ENCODE measurements around the gene TBX1. TPM values are rescaled to one million over a fixed set of nuclear protein-coding genes. Genes with fewer than 3 reads are reported as not detected.
A peak's percentile ranks its signal among the peaks of the same experiment; 100 is the strongest.

Gene TBX1
- not detected for total RNA-seq

- Mint-ChIP-seq H3K9me3 (no peaks in the 10 kb centered on the region), H3K4me3 (peak within 1 kb of the TSS; percentile 42), H3K27ac (no peak within 1 kb of the TSS), H3K27me3 (peaks cover 68% of the 10 kb centered on the region), H3K36me3 (peaks cover 2% of the 10 kb centered on the region), H3K4me1 (ENCODE audit: low read depth) (peaks cover 29% of the 10 kb centered on the region)
- DNase-seq, result no peak
- POLR2A ChIA-PET, result no interaction called here
- CTCF ChIA-PET, result interaction anchor here (0.6 kb wide), 1 partner anchor 30 kb away, joined by 3 read pairs; no protein-coding TSS in a partner anchor
- intact Hi-C loops (cut with micrococcal nuclease), result no loop called here
These were observed at the start of gene TBX1 for GRCh38 chr22:19760058-19760950. TSS of gene TBX1 (plus strand) at chr22:19760778. CDS start at chr22:19760844, 66 bp downstream.

- Mint-ChIP-seq H3K27me3 (peaks cover 13% of the 10 kb centered on the region), H3K4me1 (ENCODE audit: low read depth) (peaks cover 4% of the 10 kb centered on the region), H3K36me3 (no peaks in the 10 kb centered on the region), H3K27ac (no peak overlapping the region), H3K4me3 (peak overlapping the region; percentile 8), H3K9me3 (no peaks in the 10 kb centered on the region)
- intact Hi-C loops (cut with micrococcal nuclease), result loop anchor here (10.0 kb wide), 1 partner anchor 68 kb away; no protein-coding TSS in a partner anchor
- DNase-seq, result no peak
- CTCF ChIA-PET, result interaction anchor here (1.1 to 1.4 kb wide), 2 partner anchors 17 to 33 kb away, joined by 3 to 6 read pairs; no protein-coding TSS in a partner anchor
- POLR2A ChIA-PET, result no interaction called here
These were observed 47.3 kb upstream of the TBX1 start for GRCh38 chr22:19713245-19713644.

GRCh38 chr22:19713650-19714311 lies 46.8 kb upstream of the TBX1 start:
- ChIA-PET POLR2A (no interaction called here), CTCF (no interaction called here)
- no peak overlapping the region for H3K27ac Mint-ChIP-seq
- peak overlapping the region; percentile 28 for H3K4me3 Mint-ChIP-seq
- H3K27me3 Mint-ChIP-seq, result peaks cover 13% of the 10 kb centered on the region
- H3K4me1 Mint-ChIP-seq (ENCODE audit: low read depth), result peaks cover 4% of the 10 kb centered on the region
- no peak for DNase-seq
- H3K36me3 Mint-ChIP-seq, result no peaks in the 10 kb centered on the region
- intact Hi-C loops (cut with micrococcal nuclease), result loop anchor here (10.0 kb wide), 1 partner anchor 69 kb away; no protein-coding TSS in a partner anchor
- no peaks in the 10 kb centered on the region for H3K9me3 Mint-ChIP-seq

GRCh38 chr22:19714312-19715187 lies 46.0 kb upstream of the TBX1 start, which contains the start of gene SEPTIN5:
TSS of gene SEPTIN5 (plus strand) at chr22:19714503. CDS start at chr22:19714589, 86 bp downstream.
- peaks cover 18% of the 10 kb centered on the region for H3K27me3 Mint-ChIP-seq
- H3K36me3 Mint-ChIP-seq, result no peaks in the 10 kb centered on the region
- POLR2A ChIA-PET, result no interaction called here
- no peak for DNase-seq
- CTCF ChIA-PET, result no interaction called here
- intact Hi-C loops (cut with micrococcal nuclease), result loop anchor here (1.0 to 10.0 kb wide), 2 partner anchors 40 to 70 kb away; no protein-coding TSS in a partner anchor
- H3K9me3 Mint-ChIP-seq, result no peaks in the 10 kb centered on the region
- peaks cover 8% of the 10 kb centered on the region for H3K4me1 Mint-ChIP-seq (ENCODE audit: low read depth)
- peak within 1 kb of the TSS; percentile 29 for H3K4me3 Mint-ChIP-seq
- H3K27ac Mint-ChIP-seq, result no peak within 1 kb of the TSS

GRCh38 chr22:19715188-19715930 lies 45.2 kb upstream of the TBX1 start:
- no peak overlapping the region for H3K27ac Mint-ChIP-seq
- ChIA-PET CTCF (interaction anchor here (0.9 to 2.7 kb wide), 2 partner anchors 15 to 36 kb away, joined by 3 to 11 read pairs; no protein-coding TSS in a partner anchor), POLR2A (no interaction called here)
- DNase-seq, result no peak
- no peak overlapping the region for H3K4me3 Mint-ChIP-seq
- H3K4me1 Mint-ChIP-seq (ENCODE audit: low read depth), result peaks cover 8% of the 10 kb centered on the region
- no peaks in the 10 kb centered on the region for H3K36me3 Mint-ChIP-seq
- H3K9me3 Mint-ChIP-seq, result no peaks in the 10 kb centered on the region
- peaks cover 26% of the 10 kb centered on the region for H3K27me3 Mint-ChIP-seq
- intact Hi-C loops (cut with micrococcal nuclease), result loop anchor here (1.0 to 10.0 kb wide), 2 partner anchors 41 to 71 kb away; no protein-coding TSS in a partner anchor

- intact Hi-C loops (cut with micrococcal nuclease), result loop anchor here (10.0 kb wide), 1 partner anchor 71 kb away; no protein-coding TSS in a partner anchor
- ChIA-PET POLR2A (no interaction called here), CTCF (interaction anchor here (0.9 to 2.7 kb wide), 2 partner anchors 14 to 37 kb away, joined by 3 to 11 read pairs; no protein-coding TSS in a partner anchor)
- Mint-ChIP-seq H3K4me3 (no peak overlapping the region), H3K27me3 (peaks cover 34% of the 10 kb centered on the region), H3K9me3 (no peaks in the 10 kb centered on the region), H3K4me1 (ENCODE audit: low read depth) (peaks cover 8% of the 10 kb centered on the region), H3K27ac (no peak overlapping the region), H3K36me3 (no peaks in the 10 kb centered on the region)
- no peak for DNase-seq
These were observed 44.3 kb upstream of the TBX1 start for GRCh38 chr22:19716041-19716828.

GRCh38 chr22:19716829-19717105 lies 43.8 kb upstream of the TBX1 start:
- Mint-ChIP-seq H3K4me1 (ENCODE audit: low read depth) (peaks cover 8% of the 10 kb centered on the region), H3K9me3 (no peaks in the 10 kb centered on the region), H3K27ac (no peak overlapping the region), H3K4me3 (no peak overlapping the region), H3K27me3 (peaks cover 39% of the 10 kb centered on the region), H3K36me3 (no peaks in the 10 kb centered on the region)
- ChIA-PET CTCF (interaction anchor here (0.6 to 2.7 kb wide), 2 partner anchors 14 to 37 kb away, joined by 3 to 11 read pairs; no protein-coding TSS in a partner anchor), POLR2A (no interaction called here)
- no peak for DNase-seq
- intact Hi-C loops (cut with micrococcal nuclease), result loop anchor here (10.0 kb wide), 1 partner anchor 72 kb away; no protein-coding TSS in a partner anchor

- Mint-ChIP-seq H3K4me3 (no peak overlapping the region), H3K27me3 (peaks cover 40% of the 10 kb centered on the region), H3K27ac (no peak overlapping the region), H3K9me3 (no peaks in the 10 kb centered on the region), H3K4me1 (ENCODE audit: low read depth) (peaks cover 8% of the 10 kb centered on the region), H3K36me3 (no peaks in the 10 kb centered on the region)
- no peak for DNase-seq
- CTCF ChIA-PET, result interaction anchor here (0.6 to 2.7 kb wide), 2 partner anchors 13 to 38 kb away, joined by 3 to 11 read pairs; no protein-coding TSS in a partner anchor
- POLR2A ChIA-PET, result no interaction called here
- intact Hi-C loops (cut with micrococcal nuclease), result loop anchor here (10.0 kb wide), 1 partner anchor 72 kb away; no protein-coding TSS in a partner anchor
These were observed 43.4 kb upstream of the TBX1 start for GRCh38 chr22:19717181-19717580.

GRCh38 chr22:19717691-19718455 lies 42.7 kb upstream of the TBX1 start:
- intact Hi-C loops (cut with micrococcal nuclease), result loop anchor here (2.0 to 10.0 kb wide), 2 partner anchors 37 to 73 kb away; no protein-coding TSS in a partner anchor
- ChIA-PET CTCF (interaction anchor here (2.7 kb wide), 1 partner anchor 38 kb away, joined by 11 read pairs; no protein-coding TSS in a partner anchor), POLR2A (no interaction called here)
- H3K4me3 Mint-ChIP-seq, result peak overlapping the region; percentile 60
- no peak overlapping the region for H3K27ac Mint-ChIP-seq
- DNase-seq, result peak; percentile 83
- peaks cover 8% of the 10 kb centered on the region for H3K4me1 Mint-ChIP-seq (ENCODE audit: low read depth)
- H3K36me3 Mint-ChIP-seq, result no peaks in the 10 kb centered on the region
- peaks cover 45% of the 10 kb centered on the region for H3K27me3 Mint-ChIP-seq
- no peaks in the 10 kb centered on the region for H3K9me3 Mint-ChIP-seq
